Stimulated activated naive CD8-positive, alpha-beta T cell treated with anti-CD3 and anti-CD28 coated beads, Interleukin-15, amount 100 ng/mL, for 72 hours (primary cell): Measurements from ENCODE around the gene SMAGP.
"Not testable (repeated sequence)": the region's sequence is repeated elsewhere in the genome, so short reads cannot be mapped to it uniquely, and the experiment has no call there.

Experiments used
- ATAC-seq: fragments of 150-1000 bp; cut with Tn5 transposase; 2 replicates; pipeline ENCODE4 v1.10.0; 2021; ENCODE audit warnings: mild to moderate bottlenecking, moderate library complexity
- DNase-seq, 2 donors: peaks; one replicate each; pipeline ENCODE4 v3.0.0; 2021 to 2022
- H3K27ac Mint-ChIP-seq, 2 donors: one replicate each; pipeline ENCODE4 v1.8.0; 2022; ENCODE audit warnings: mild to moderate bottlenecking in 2 of 2, mixed read lengths in 2 of 2, moderate library complexity in 2 of 2
- H3K27me3 Mint-ChIP-seq: one replicate; pipeline ENCODE4 v1.8.0; 2022; ENCODE audit warnings: mixed read lengths
- H3K4me1 Mint-ChIP-seq: one replicate; pipeline ENCODE4 v1.8.0; 2022; ENCODE audit warnings: mild to moderate bottlenecking, mixed read lengths
- H3K4me3 Mint-ChIP-seq, 2 donors: one replicate each; pipeline ENCODE4 v1.8.0; 2022; ENCODE audit warnings: mild to moderate bottlenecking in 2 of 2, mixed read lengths in 2 of 2, moderate library complexity in 1 of 2
- H3K9me3 Mint-ChIP-seq, 2 donors: one replicate each; pipeline ENCODE4 v1.8.0; 2022; ENCODE audit warnings: mixed read lengths in 2 of 2

Gene SMAGP

GRCh38 chr12:51275088-51275487, 4.9 kb upstream of the SMAGP start:
- DNase-seq (no peak), ATAC-seq (no peak)
- Mint-ChIP-seq H3K27ac (peak overlapping the region in 1 of 2 donors; percentile 25), H3K27me3 (peaks cover 12% of the 10 kb centered on the region), H3K4me1 (peaks cover 15% of the 10 kb centered on the region), H3K9me3 (no peaks in the 10 kb centered on the region), H3K4me3 (no peak overlapping the region)

- not testable (repeated sequence) for DNase-seq, H3K9me3 Mint-ChIP-seq, H3K4me3 Mint-ChIP-seq, ATAC-seq, H3K27ac Mint-ChIP-seq
- H3K4me1 Mint-ChIP-seq: peaks cover 24% of the 10 kb centered on the region
- H3K27me3 Mint-ChIP-seq: peaks cover 23% of the 10 kb centered on the region
These were observed 2.6 kb upstream of the SMAGP start for GRCh38 chr12:51272810-51273209.

GRCh38 chr12:51270951-51271518, 820 bp upstream of the SMAGP start:
- Mint-ChIP-seq H3K27me3 (peaks cover 23% of the 10 kb centered on the region), H3K27ac (no peak overlapping the region), H3K9me3 (no peaks in the 10 kb centered on the region), H3K4me3 (peak overlapping the region; percentile 86 to 91), H3K4me1 (peaks cover 24% of the 10 kb centered on the region)
- ATAC-seq (peak; percentile 38), DNase-seq (no peak)

GRCh38 chr12:51269174-51270066, 795 bp downstream of the SMAGP start:
- ATAC-seq: peak; percentile 72
- peaks cover 23% of the 10 kb centered on the region for H3K27me3 Mint-ChIP-seq

GRCh38 chr12:51265024-51265423, 5.2 kb downstream of the SMAGP start:
- Mint-ChIP-seq H3K27ac (no peak overlapping the region), H3K4me1 (peaks cover 34% of the 10 kb centered on the region), H3K9me3 (no peaks in the 10 kb centered on the region), H3K27me3 (peaks cover 11% of the 10 kb centered on the region), H3K4me3 (peak overlapping the region in 1 of 2 donors; percentile 16)
- ATAC-seq: peak; percentile 90
- no peak for DNase-seq

More at GRCh38 chr12:51269174-51270066, 795 bp downstream of the SMAGP start:
- H3K4me3 Mint-ChIP-seq: peak overlapping the region; percentile 77 to 81
- peak overlapping the region in 1 of 2 donors; percentile 44 for H3K27ac Mint-ChIP-seq
- H3K9me3 Mint-ChIP-seq: no peaks in the 10 kb centered on the region
- H3K4me1 Mint-ChIP-seq: peaks cover 38% of the 10 kb centered on the region
- DNase-seq: peak; percentile 43 to 52

GRCh38 chr12:51264297-51264696, 5.9 kb downstream of the SMAGP start:
- DNase-seq (no peak), ATAC-seq (no peak)
- H3K27ac Mint-ChIP-seq: no peak overlapping the region
- peaks cover 31% of the 10 kb centered on the region for H3K4me1 Mint-ChIP-seq
- no peaks in the 10 kb centered on the region for H3K9me3 Mint-ChIP-seq
- peaks cover 7% of the 10 kb centered on the region for H3K27me3 Mint-ChIP-seq
- H3K4me3 Mint-ChIP-seq: no peak overlapping the region

- Mint-ChIP-seq H3K4me1 (peaks cover 25% of the 10 kb centered on the region), H3K4me3 (no peak overlapping the region), H3K27ac (no peak overlapping the region), H3K9me3 (no peaks in the 10 kb centered on the region), H3K27me3 (no peaks in the 10 kb centered on the region)
- ATAC-seq: no peak
- DNase-seq: no peak
These were observed 6.9 kb downstream of the SMAGP start for GRCh38 chr12:51263341-51263740.

GRCh38 chr12:51262758-51263177, 7.4 kb downstream of the SMAGP start:
- H3K4me3 Mint-ChIP-seq: no peak overlapping the region
- no peaks in the 10 kb centered on the region for H3K9me3 Mint-ChIP-seq
- peak in 1 of 2 donors; percentile 46 for DNase-seq
- ATAC-seq: peak; percentile 59
- no peaks in the 10 kb centered on the region for H3K27me3 Mint-ChIP-seq
- H3K27ac Mint-ChIP-seq: peak overlapping the region in 1 of 2 donors; percentile 20
- peaks cover 25% of the 10 kb centered on the region for H3K4me1 Mint-ChIP-seq

GRCh38 chr12:51259600-51259999, 10.6 kb downstream of the SMAGP start:
- H3K27ac Mint-ChIP-seq, H3K27me3 Mint-ChIP-seq, H3K4me3 Mint-ChIP-seq, H3K9me3 Mint-ChIP-seq, DNase-seq, ATAC-seq: not testable (repeated sequence)
- H3K4me1 Mint-ChIP-seq: peaks cover 16% of the 10 kb centered on the region

GRCh38 chr12:51254536-51254935, 15.7 kb downstream of the SMAGP start:
- no peak for DNase-seq
- peaks cover 6% of the 10 kb centered on the region for H3K4me1 Mint-ChIP-seq
- H3K27ac Mint-ChIP-seq: no peak overlapping the region
- H3K9me3 Mint-ChIP-seq: no peaks in the 10 kb centered on the region
- no peaks in the 10 kb centered on the region for H3K27me3 Mint-ChIP-seq
- H3K4me3 Mint-ChIP-seq: no peak overlapping the region
- no peak for ATAC-seq

- no peak for DNase-seq
- Mint-ChIP-seq H3K4me1 (peaks cover 9% of the 10 kb centered on the region), H3K27ac (peak overlapping the region in 1 of 2 donors; percentile 36), H3K9me3 (no peaks in the 10 kb centered on the region), H3K4me3 (no peak overlapping the region), H3K27me3 (no peaks in the 10 kb centered on the region)
- ATAC-seq: no peak
These were observed 16.9 kb downstream of the SMAGP start for GRCh38 chr12:51253276-51253675.

- no peak for DNase-seq
- Mint-ChIP-seq H3K27me3 (no peaks in the 10 kb centered on the region), H3K4me1 (peaks cover 53% of the 10 kb centered on the region), H3K27ac (peak overlapping the region; percentile 65 to 69), H3K4me3 (peak overlapping the region; percentile 7 to 14), H3K9me3 (no peaks in the 10 kb centered on the region)
- ATAC-seq: no peak
These were observed 22.6 kb downstream of the SMAGP start for GRCh38 chr12:51247523-51248206.

- H3K4me1 Mint-ChIP-seq: peaks cover 61% of the 10 kb centered on the region
- H3K27ac Mint-ChIP-seq: peak overlapping the region; percentile 61 to 96
- ATAC-seq (peak; percentile 82), DNase-seq (peak in 1 of 2 donors; percentile 38)
- H3K27me3 Mint-ChIP-seq: no peaks in the 10 kb centered on the region
- no peaks in the 10 kb centered on the region for H3K9me3 Mint-ChIP-seq
- peak overlapping the region; percentile 2 to 55 for H3K4me3 Mint-ChIP-seq
These were observed 23.9 kb downstream of the SMAGP start for GRCh38 chr12:51246254-51246853.

GRCh38 chr12:51245476-51246253, 24.6 kb downstream of the SMAGP start:
- Mint-ChIP-seq H3K4me1 (peaks cover 66% of the 10 kb centered on the region), H3K9me3 (no peaks in the 10 kb centered on the region), H3K27ac (peak overlapping the region; percentile 89 to 96), H3K4me3 (no peak overlapping the region), H3K27me3 (no peaks in the 10 kb centered on the region)
- DNase-seq (no peak), ATAC-seq (peak; percentile 46)

GRCh38 chr12:51244269-51244668, 25.9 kb downstream of the SMAGP start:
- no peaks in the 10 kb centered on the region for H3K27me3 Mint-ChIP-seq
- peaks cover 80% of the 10 kb centered on the region for H3K4me1 Mint-ChIP-seq
- ATAC-seq: no peak
- no peak overlapping the region for H3K27ac Mint-ChIP-seq
- DNase-seq: no peak
- H3K9me3 Mint-ChIP-seq: no peaks in the 10 kb centered on the region
- H3K4me3 Mint-ChIP-seq: no peak overlapping the region
